ENCODE data around the gene UMODL1. TPM values are rescaled to one million over a fixed set of nuclear protein-coding genes. Genes with fewer than 3 reads are reported as not detected.
A peak's percentile ranks its signal among the peaks of the same experiment; 100 is the strongest.

The UMODL1 gene
- total and polyA plus RNA-seq, 8 donors: under 0.01 TPM; not detected in 7

DNA sequence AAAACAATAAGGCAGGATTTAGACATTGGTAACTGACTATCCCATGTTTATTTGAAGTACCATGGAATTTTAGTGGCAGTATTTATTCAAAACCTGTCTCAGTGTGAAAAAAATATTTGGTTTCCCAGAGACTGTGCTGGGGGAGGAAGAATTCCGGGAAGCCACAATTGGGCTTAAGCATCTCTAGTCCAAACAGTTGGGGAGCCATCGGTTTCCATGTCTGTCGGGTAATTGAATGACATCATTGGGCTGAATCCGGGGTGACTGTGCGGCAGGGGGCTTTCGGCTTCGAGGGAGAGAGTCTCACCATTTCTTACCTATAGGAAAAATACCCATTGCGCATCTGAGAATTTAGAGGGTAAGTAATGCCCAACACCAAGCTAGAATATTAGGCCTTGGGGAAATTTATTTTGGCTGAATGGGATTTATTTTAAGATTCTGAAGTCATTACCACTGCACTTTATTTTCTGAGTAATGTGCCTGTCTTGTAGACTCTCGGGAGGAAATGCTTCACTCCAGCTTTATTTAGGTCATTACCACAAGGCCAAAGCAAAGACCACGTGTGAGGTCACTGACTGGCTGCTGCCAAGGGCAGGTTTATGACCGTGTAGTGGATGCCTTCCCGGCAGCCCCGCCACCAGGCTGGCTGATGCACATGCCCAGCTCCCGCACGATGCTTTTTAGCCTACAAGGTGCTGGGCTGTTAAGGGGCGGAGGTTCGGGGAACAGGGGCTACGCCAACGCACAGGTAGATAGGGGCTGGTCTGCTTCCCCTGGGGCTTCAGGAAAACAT, 23.1 kb upstream of the UMODL1 start:
- Histone ChIP-seq H3K36me3 (no peaks in the 10 kb centered on the region), H3K27ac (peak overlapping the region in 4 of 5 donors; percentile 40 to 60 (median 52)), H3K27me3 (no peaks in the 10 kb centered on the region), H3K4me3 (no peak overlapping the region), H3K9me3 (no peaks in the 10 kb centered on the region), H3K4me1 (peaks cover 0 to 5% (median 0%) of the 10 kb centered on the region in 4 donors)
- DNase-seq: peak; percentile 44 to 76
- peak; percentile 27 to 74 (median 69) for TF ChIP-seq POLR2AphosphoS5 (IDR thresholded peaks at IDR 0.05)
- TF ChIP-seq POLR2A (IDR thresholded peaks at IDR 0.05): no peak
- no peak for TF ChIP-seq CTCF (IDR thresholded peaks at IDR 0.05)
- peak; percentile 49 for TF ChIP-seq EP300 (IDR thresholded peaks at IDR 0.05)
- WGBS, 5 donors: 64 to 77% (median 71%) methylated on average over 19 of the region's 19 CpGs
- intact Hi-C loops (cut with DNase I; ENCODE audit: low total_unique reads): no loop called here

DNA sequence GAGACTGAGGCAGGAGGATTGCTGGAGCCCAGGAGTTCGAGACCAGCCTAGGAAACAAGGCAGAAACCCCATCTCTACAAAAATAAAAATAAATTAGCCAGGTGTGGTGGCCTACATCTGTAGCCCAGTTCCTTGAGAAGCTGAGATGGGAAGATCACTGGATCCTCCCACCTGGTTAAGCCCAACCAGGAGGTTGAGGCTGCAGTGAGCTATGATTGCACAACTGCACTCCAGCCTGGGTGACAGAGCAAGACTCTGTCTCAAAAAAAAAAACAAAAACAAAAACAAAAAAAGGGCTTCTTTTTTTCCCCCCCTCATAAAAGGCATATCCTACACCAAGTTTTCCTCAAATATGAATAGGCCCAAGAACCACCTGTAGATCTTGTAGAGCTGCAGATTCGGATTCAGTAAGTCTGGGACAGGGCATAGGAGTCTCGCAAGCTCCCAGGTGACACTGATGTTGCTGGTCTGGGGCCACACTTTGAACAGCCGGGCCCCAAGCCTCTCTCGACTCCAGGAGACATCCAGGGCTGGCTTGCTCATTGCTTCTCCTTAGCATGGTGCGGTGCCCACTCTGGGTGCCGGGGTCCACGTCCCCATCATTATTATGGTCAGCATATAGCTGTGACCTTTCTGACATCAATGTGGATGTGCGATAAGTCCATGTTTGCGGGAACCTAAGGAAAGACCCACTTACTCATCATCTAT, 22.1 kb upstream of the UMODL1 start:
- Histone ChIP-seq H3K4me1 (peaks cover 0 to 5% (median 0%) of the 10 kb centered on the region in 4 donors), H3K36me3 (no peaks in the 10 kb centered on the region), H3K27ac (peak overlapping the region in 3 of 5 donors; percentile 48 to 60 (median 57)), H3K27me3 (no peaks in the 10 kb centered on the region), H3K9me3 (no peaks in the 10 kb centered on the region), H3K4me3 (no peak overlapping the region)
- intact Hi-C loops (cut with DNase I; ENCODE audit: low total_unique reads): no loop called here
- no peak for DNase-seq
- 94 to 97% (median 96%) methylated on average over 10 of the region's 10 CpGs for WGBS, 5 donors
- TF ChIP-seq POLR2A (IDR thresholded peaks at IDR 0.05) (no peak), EP300 (IDR thresholded peaks at IDR 0.05) (no peak), CTCF (IDR thresholded peaks at IDR 0.05) (no peak), POLR2AphosphoS5 (IDR thresholded peaks at IDR 0.05) (no peak)

GRCh38 chr21:42049578-42050430, 21.3 kb upstream of the UMODL1 start:
- DNase-seq: no peak
- H3K36me3 ChIP-seq: no peaks in the 10 kb centered on the region
- H3K27ac ChIP-seq: no peak overlapping the region
- no peak overlapping the region for H3K4me3 ChIP-seq
- WGBS, 5 donors: 82 to 87% (median 86%) methylated on average over 9 to 16 of the region's 16 CpGs
- H3K9me3 ChIP-seq: no peaks in the 10 kb centered on the region
- intact Hi-C loops (cut with DNase I; ENCODE audit: low total_unique reads): no loop called here
- H3K27me3 ChIP-seq: no peaks in the 10 kb centered on the region
- TF ChIP-seq CTCF (IDR thresholded peaks at IDR 0.05) (no peak), POLR2A (IDR thresholded peaks at IDR 0.05) (no peak), POLR2AphosphoS5 (IDR thresholded peaks at IDR 0.05) (no peak), EP300 (IDR thresholded peaks at IDR 0.05) (no peak)
- peaks cover 0 to 5% (median 0%) of the 10 kb centered on the region in 4 donors for H3K4me1 ChIP-seq

DNA sequence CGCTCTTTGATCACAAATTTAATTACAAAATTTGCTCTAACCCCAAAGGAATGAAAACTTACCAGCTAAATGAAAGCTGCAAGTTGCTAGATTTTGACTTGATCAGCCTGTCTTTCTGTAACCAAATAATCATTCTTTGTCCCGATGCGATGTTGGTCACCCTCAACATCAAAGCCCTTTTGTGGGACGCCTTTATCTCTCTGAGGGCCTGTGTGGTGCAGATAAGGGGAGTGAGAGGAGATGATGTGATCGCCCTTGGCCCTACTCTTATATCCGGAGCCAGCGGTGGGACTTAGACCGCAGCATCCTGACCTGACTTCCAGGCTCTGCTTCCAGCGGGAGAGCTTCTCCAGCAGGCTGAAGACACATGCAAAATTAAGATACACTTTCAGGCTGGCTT, 19.3 kb upstream of the UMODL1 start:
- DNase-seq: no peak
- no peak overlapping the region for H3K27ac ChIP-seq
- H3K36me3 ChIP-seq: no peaks in the 10 kb centered on the region
- H3K27me3 ChIP-seq: no peaks in the 10 kb centered on the region
- intact Hi-C loops (cut with DNase I; ENCODE audit: low total_unique reads): no loop called here
- peaks cover 5 to 19% (median 7%) of the 10 kb centered on the region in 4 donors for H3K4me1 ChIP-seq
- WGBS, 5 donors: 49 to 64% (median 56%) methylated on average over 9 of the region's 9 CpGs
- no peak overlapping the region for H3K4me3 ChIP-seq
- H3K9me3 ChIP-seq: no peaks in the 10 kb centered on the region
- no peak for TF ChIP-seq EP300 (IDR thresholded peaks at IDR 0.05)
- no peak for TF ChIP-seq CTCF (IDR thresholded peaks at IDR 0.05)
- TF ChIP-seq POLR2AphosphoS5 (IDR thresholded peaks at IDR 0.05): no peak
- no peak for TF ChIP-seq POLR2A (IDR thresholded peaks at IDR 0.05)

Measured in stomach (tissue), 9 donors.